Measurements from ENCODE around the gene RPN2.

Gene RPN2

GRCh38 chr20:37270576-37271420, 91.7 kb downstream of the RPN2 start:
- no peak for DNase-seq

- DNase-seq: no peak
Measured at GRCh38 chr20:37271421-37271768, 92.3 kb downstream of the RPN2 start.

DNA sequence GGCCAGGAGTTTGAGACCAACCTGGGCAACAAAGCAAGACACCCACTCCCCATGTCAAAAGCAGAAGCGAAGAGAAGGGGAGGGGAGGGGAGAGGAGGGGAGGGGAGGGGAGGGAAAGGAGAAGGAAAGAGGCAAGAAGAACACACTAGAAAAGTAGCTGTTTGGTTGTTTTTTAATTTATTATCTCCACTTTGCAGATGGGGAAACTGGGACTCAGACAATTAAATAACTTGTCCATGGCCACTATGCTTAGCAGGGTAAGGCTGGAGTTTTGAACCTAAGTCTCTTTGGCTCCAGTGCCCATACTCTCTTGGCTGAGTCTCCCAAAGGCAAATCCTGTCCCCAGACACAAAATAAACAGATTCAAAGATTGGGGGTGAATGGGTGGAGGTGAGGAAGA, 94.9 kb downstream of the RPN2 start:
- DNase-seq: no peak

- no peak for DNase-seq
Measured at GRCh38 chr20:37274851-37275524, 95.9 kb downstream of the RPN2 start.

- no peak for DNase-seq
Measured at GRCh38 chr20:37276494-37277252, 97.5 kb downstream of the RPN2 start.

- no peak for DNase-seq
Measured at GRCh38 chr20:37277253-37277593, 98.1 kb downstream of the RPN2 start.

GRCh38 chr20:37278966-37279590, 99.9 kb downstream of the RPN2 start:
- no peak for DNase-seq

GRCh38 chr20:37279820-37280219, 100.7 kb downstream of the RPN2 start:
- no peak for DNase-seq

DNA sequence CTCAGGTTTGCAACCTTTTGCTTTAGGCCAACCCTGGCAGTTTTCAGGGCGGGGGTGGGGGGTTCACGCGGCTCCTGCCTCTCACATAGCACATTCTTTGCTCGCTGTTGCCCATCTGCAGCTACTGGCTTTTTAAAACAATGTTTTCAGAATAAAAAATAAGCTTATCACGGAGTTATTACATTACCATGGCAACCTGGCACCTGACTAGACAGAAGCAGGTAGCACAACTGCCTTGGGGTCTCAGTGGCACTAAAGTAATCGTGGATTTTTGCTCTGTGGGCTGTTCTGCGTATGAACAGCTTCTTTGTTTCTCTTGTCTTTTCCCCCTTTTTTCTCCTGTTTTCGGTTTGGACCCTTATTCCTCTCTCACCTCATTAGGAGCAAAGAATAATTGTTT, 101.3 kb downstream of the RPN2 start:
- no peak for DNase-seq

DNA sequence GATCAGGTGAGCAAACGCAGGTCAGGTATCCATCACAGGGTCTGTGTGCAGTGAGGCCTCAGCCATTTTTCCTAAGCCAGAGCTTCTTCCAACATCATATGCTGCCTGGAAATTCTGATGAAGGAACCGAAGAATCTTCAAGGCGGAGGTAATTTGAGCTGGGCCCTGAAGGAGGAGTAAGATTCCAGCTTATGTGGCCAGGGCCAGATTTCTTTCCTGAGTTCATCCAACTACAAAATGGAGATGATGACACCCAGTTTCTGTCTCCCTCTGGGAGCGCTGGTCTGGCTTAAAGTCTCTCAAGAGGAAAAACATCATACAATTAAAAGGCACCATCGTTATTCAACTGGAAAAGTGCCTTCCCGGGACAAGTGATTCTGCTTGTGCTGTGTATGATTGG, 103.4 kb downstream of the RPN2 start:
- no peak for DNase-seq

DNA sequence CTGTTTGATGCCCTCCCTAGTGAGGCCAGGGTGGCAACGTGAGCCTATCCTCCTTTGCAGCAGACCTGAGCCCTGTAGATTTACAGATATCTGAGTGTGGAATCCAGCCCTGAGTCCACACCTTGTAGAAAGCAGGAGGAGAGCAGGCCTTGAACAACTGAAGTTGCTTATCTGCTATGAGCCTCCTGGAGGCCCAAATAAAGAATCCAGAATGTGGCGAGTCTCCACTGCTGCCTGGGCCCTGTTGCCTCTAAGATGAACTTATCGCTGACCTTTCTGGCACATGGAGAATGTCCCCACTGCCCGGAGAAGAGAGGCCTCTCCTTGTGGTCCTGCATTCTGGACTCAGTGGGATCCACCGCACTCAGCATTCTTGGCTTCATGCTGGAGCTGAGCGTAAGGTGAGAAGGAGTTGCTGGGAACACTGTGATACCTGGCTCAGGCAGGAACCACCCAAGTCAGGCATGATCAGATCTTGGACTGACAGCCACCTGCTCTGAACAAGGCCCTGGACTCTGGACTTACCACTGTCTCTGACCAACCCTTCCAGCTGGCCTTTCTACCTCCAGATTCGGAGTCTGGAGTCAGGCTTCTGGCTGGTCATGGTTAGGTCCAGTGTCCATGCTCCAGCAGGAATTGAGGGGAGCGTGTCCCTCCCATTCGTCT, 104.5 kb downstream of the RPN2 start:
- no peak for DNase-seq

- DNase-seq: no peak
Measured at GRCh38 chr20:37284691-37285161, 105.6 kb downstream of the RPN2 start.

DNA sequence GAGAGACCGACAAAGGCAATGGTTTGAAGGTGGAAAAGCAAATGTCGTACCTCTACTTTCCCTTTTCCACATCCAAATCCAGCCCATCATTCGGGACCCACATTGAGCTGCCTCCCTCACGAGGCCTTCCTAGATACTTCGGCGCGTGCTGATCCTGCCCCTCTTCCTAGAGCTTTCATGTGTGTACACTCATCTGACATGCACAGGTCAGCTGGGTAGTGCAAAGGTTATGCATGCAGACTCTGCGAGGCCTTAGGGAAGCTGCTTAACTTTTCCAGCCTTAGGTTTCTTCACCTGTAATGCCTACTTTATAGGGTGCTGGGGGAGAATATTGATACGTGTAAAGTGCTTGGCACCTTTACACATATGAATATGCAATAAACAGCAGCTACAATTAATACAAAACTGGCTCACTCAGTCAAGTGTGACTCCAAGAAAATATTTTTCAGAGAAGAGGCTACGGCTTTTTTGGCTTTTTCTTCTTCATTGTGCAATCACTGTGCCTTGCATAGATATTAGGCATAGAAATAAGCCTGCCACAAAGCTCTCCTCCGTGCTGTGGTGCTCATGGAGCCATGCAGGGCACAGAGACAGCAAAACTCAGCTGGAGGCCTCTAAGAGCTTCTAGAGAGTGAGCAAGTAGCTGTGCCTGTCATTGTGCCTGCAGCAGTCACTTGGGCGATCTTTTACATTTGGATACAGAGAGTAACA, 106.7 kb downstream of the RPN2 start:
- DNase-seq: no peak

DNA sequence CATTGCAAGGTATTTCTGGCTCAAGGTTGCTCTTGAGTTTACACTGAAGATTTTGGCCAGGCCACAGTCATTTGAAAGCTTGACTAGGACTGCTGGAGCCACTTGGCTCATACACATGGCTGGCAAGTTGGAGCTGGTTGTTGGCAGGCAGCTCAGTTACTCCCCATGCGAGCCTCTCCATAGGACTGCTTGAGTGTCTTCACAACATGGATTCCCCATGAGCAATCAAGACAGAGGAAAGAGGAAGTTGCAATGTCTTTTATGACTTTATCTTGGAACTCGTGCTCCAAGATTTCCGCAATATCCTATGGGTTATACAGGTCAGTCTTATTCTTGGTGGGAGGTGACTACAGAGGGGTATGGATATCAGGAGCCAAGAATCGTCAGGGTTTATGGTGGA, 109.0 kb downstream of the RPN2 start:
- no peak for DNase-seq

DNA sequence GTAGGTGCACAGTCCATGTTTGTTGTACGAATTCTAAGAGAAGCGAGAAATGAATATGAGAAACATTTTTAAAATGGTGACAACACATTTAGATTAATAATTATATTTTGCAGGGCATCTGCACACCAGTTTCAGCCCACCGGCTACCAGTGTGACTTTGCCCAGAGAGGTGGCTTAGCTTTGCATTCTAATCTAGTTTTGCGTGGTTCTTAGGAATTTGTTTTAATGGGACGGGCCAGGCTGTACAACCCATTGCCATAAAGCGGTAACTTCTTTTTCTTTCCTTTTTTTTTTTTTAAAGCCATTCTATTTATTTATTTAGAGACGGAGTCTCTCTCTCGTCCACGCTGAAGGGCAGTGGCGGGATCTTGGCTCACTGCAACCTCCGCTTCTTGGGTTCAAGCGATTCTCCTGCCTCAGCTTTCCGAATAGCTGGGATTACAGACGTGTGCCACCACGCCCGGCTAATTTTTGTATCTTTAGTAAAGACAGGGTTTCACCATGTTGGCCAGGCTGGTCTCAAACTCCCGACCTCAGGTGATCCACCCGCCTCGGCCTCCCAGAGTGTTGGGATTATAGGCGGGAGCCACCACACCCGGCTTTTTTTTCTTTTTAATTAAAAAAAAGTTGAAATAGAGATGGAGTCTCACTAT, 111.2 kb downstream of the RPN2 start:
- no peak for DNase-seq

Data from effector CD8-positive, alpha-beta T cell (primary cell).